Measurements from ENCODE around the gene INHBB. TPM values are rescaled to one million over a fixed set of nuclear protein-coding genes. Genes with fewer than 3 reads are reported as not detected.

The INHBB gene
- total and polyA plus RNA-seq, 2 experiments from 2014 or later = 2.7 to 6.6 TPM

DNA sequence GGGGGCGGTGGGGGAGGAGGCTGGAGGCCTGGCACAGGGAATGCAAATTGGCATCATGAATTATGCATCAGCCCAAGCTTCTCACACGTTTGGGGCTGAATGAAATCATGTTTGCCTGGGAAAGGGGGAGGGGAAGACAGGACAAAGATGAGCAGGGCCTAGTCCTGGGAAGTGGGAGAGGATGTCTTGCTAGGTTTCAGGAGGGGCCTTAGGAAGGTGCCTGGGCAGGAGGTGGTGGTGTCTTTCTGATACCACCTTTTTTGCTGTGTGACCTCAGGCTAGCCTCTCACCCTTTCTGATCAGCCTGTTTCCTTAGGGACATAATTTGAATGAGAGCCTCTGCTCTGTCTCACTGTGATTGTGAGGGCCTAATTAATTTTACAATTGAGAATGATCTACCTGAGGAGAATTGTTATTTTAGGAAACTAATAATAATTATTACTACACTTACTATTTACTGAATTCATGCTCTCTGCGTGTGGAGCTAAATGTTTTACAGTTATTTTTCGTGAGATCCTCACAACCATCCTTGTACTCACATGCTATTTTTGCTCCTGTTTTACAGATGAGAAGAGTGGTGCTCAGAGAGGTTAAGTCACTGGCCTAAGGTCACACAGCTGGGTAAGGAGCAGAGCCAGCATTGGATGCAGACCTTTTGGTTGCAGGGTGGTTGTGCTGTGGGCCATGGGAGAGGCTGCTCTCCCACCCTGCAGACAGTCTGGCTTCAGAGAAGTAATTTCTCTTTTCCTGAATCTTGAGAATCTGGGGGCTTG, 39.6 kb downstream of the INHBB start:
- Histone ChIP-seq H3K27me3 (no peaks in the 10 kb centered on the region), H3K9me3 (ENCODE audit: low read depth) (no peaks in the 10 kb centered on the region), H3K9me2 (replicated peaks; ENCODE audit: insufficient read depth) (no peaks in the 10 kb centered on the region), H3K4me2 (no peak overlapping the region), H3K79me2 (no peaks in the 10 kb centered on the region), H3K36me3 (replicated peaks; ENCODE audit: insufficient read depth, low read depth) (no peaks in the 10 kb centered on the region), H3K4me3 (no peak overlapping the region), H3K4me1 (ENCODE audit: insufficient read depth) (no peaks in the 10 kb centered on the region), H4K20me1 (ENCODE audit: insufficient read depth, poor library complexity, severe bottlenecking) (no peaks in the 10 kb centered on the region), H3K27ac (no peak overlapping the region), H2AFZ (no peak overlapping the region)
- 77% methylated on average over 4 of the region's 4 CpGs for WGBS (ENCODE audit: low lambda C conversion rate, missing lambda C conversion rate)
- no peak for TF ChIP-seq EZH2phosphoT487 (IDR thresholded peaks at IDR 0.05; ENCODE audit: low read depth, severe bottlenecking, unreplicated experiment)
- no peak for TF ChIP-seq EZH2 (IDR thresholded peaks at IDR 0.05; ENCODE audit: borderline replicate concordance)
- no peak for TF ChIP-seq CTCF (IDR thresholded peaks at IDR 0.05; ENCODE audit: poor library complexity)
- DNase-seq (ENCODE audit: low spot score) = no peak

GRCh38 chr2:120388222-120389035, 42.5 kb downstream of the INHBB start:
- Histone ChIP-seq H3K27ac (no peak overlapping the region), H3K4me3 (no peak overlapping the region), H2AFZ (no peak overlapping the region), H3K27me3 (no peaks in the 10 kb centered on the region), H3K4me1 (ENCODE audit: insufficient read depth) (no peaks in the 10 kb centered on the region), H3K36me3 (replicated peaks; ENCODE audit: insufficient read depth, low read depth) (no peaks in the 10 kb centered on the region), H3K4me2 (no peak overlapping the region), H4K20me1 (ENCODE audit: insufficient read depth, poor library complexity, severe bottlenecking) (no peaks in the 10 kb centered on the region), H3K9me2 (replicated peaks; ENCODE audit: insufficient read depth) (no peaks in the 10 kb centered on the region), H3K79me2 (no peaks in the 10 kb centered on the region), H3K9me3 (ENCODE audit: low read depth) (no peaks in the 10 kb centered on the region)
- TF ChIP-seq EZH2 (IDR thresholded peaks at IDR 0.05; ENCODE audit: borderline replicate concordance) (no peak), CTCF (IDR thresholded peaks at IDR 0.05; ENCODE audit: poor library complexity) (no peak), EZH2phosphoT487 (IDR thresholded peaks at IDR 0.05; ENCODE audit: low read depth, severe bottlenecking, unreplicated experiment) (no peak)
- DNase-seq (ENCODE audit: low spot score) = no peak
- WGBS (ENCODE audit: low lambda C conversion rate, missing lambda C conversion rate) = 90% methylated on average over 7 of the region's 9 CpGs

- no peak overlapping the region for H3K27ac ChIP-seq
- no peaks in the 10 kb centered on the region for H3K79me2 ChIP-seq
- no peak overlapping the region for H3K4me3 ChIP-seq
- 81% methylated on average over 9 of the region's 9 CpGs for WGBS (ENCODE audit: low lambda C conversion rate, missing lambda C conversion rate)
- H4K20me1 ChIP-seq (ENCODE audit: insufficient read depth, poor library complexity, severe bottlenecking) = no peaks in the 10 kb centered on the region
- no peak overlapping the region for H2AFZ ChIP-seq
- no peak overlapping the region for H3K4me2 ChIP-seq
- DNase-seq (ENCODE audit: low spot score) = no peak
- TF ChIP-seq EZH2 (IDR thresholded peaks at IDR 0.05; ENCODE audit: borderline replicate concordance) (no peak), EZH2phosphoT487 (IDR thresholded peaks at IDR 0.05; ENCODE audit: low read depth, severe bottlenecking, unreplicated experiment) (no peak)
- H3K9me2 ChIP-seq (replicated peaks; ENCODE audit: insufficient read depth) = no peaks in the 10 kb centered on the region
- H3K27me3 ChIP-seq = no peaks in the 10 kb centered on the region
- H3K4me1 ChIP-seq (ENCODE audit: insufficient read depth) = no peaks in the 10 kb centered on the region
- no peaks in the 10 kb centered on the region for H3K36me3 ChIP-seq (replicated peaks; ENCODE audit: insufficient read depth, low read depth)
- no peaks in the 10 kb centered on the region for H3K9me3 ChIP-seq (ENCODE audit: low read depth)
These were observed 43.1 kb downstream of the INHBB start for GRCh38 chr2:120389036-120389391.

Measured in hepatocyte (in vitro differentiated cells).